RCC 7860 (cell line): ENCODE results near the gene CASP10.
"Not testable (repeated sequence)": the region's sequence is repeated elsewhere in the genome, so short reads cannot be mapped to it uniquely, and the experiment has no call there.

Experiments used
- DNase-seq: peaks from one replicate; pipeline ENCODE4 v3.0.0-alpha.2; 2015; ENCODE audit warnings: low spot score
- FAIRE-seq: peaks from 2 replicates; lab custom pipeline; 2012; peaks lifted over from hg19 to GRCh38; lab: Jason Lieb, UNC

Gene CASP10

DNA sequence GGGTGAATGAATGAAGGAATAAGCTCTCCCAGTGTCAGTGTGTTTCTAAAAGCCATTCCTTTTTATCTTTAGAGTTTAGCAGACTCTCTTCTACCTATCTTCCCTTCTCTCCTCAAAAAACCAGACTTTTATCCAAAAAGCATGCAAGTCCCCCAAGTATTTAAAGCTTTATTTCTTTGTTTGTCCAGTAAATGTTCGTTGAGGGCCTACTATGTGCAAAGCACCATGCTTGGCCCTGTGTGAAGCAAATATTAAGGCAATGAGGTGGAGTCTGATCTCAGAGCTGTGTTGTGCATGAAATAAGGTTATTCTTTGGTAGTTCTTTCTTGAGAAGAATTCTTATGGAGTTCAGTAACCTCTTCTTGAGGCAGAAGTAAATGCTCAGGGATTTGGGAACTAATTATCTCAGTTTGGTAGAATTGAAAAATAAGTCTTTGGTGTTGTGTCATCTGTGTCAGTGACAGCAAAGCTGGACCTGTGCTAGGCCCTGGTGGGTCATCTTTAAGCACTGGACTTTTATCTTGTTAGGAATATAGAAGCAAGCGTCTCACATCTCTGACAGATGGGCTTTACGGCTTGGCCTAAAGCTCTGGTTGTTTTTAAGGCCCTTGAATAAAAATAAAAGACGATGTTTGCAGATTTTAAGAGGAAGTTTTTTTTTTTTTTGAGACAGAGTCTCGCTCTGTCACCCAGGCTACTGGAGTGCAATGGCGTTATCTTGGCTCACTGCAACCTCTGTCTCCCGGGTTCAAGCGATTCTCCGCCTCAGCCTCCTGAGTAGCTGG is 28.1 kb upstream of the CASP10 start:
- FAIRE-seq = no peak
- DNase-seq = no peak

DNA sequence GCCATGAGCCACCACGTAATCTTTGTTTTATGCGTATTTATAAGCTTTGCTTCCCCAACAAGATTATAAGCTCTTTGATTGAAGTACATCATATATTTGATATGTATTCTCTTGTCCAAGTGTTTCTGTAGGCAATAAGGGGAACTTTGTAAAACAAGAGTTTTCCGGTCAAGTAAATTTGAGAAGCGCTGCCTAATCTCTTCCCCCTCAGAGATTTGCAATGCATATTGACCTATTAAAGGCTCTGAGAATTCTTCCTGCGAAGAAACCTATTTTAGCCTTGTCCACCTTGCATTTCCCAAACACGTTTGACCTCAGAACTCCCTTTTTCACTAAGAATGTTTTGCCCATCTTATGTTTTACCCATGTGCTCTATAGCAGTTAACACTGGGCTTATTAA is 26.9 kb upstream of the CASP10 start:
- DNase-seq (no peak), FAIRE-seq (no peak)

- FAIRE-seq = no peak
- no peak for DNase-seq
These were observed 26.3 kb upstream of the CASP10 start for GRCh38 chr2:201156640-201157039.

GRCh38 chr2:201157694-201158093 is 25.2 kb upstream of the CASP10 start:
- FAIRE-seq = no peak
- peak; percentile 44 for DNase-seq

GRCh38 chr2:201158111-201158929 is 24.6 kb upstream of the CASP10 start:
- FAIRE-seq = peak; percentile 55

GRCh38 chr2:201164166-201164565 is 18.8 kb upstream of the CASP10 start:
- DNase-seq (no peak), FAIRE-seq (no peak)

More at GRCh38 chr2:201158111-201158929, 24.6 kb upstream of the CASP10 start:
- DNase-seq = peak; percentile 72

GRCh38 chr2:201167546-201167945 is 15.4 kb upstream of the CASP10 start:
- DNase-seq (no peak), FAIRE-seq (no peak)

GRCh38 chr2:201168496-201168895 is 14.4 kb upstream of the CASP10 start:
- not testable (repeated sequence) for FAIRE-seq, DNase-seq

DNA sequence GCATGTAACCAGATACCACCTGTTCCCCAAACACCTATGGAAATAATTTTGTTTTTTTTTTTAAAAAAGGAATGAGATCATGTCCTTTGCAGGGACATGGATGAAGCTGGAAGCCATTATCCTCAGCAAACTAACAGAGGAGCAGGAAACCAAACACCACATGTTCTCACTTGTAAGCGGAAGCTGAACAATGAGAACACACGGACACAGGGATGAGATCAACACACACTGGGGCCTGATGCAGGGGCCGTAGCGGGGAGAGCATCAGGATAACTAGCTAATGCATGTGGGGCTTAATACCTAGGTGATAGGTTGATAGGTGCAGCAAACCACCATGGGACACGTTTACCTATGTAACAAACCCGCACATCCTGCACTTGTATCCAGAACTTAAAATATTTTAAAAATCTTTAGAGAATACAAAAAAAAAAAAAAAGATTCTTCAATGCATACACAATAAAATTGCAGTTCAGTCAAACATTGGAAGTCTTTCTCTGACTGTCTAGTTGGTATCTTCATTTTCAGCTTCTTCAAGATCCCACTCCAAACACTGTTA is 11.6 kb upstream of the CASP10 start:
- no peak for DNase-seq
- no peak for FAIRE-seq

DNA sequence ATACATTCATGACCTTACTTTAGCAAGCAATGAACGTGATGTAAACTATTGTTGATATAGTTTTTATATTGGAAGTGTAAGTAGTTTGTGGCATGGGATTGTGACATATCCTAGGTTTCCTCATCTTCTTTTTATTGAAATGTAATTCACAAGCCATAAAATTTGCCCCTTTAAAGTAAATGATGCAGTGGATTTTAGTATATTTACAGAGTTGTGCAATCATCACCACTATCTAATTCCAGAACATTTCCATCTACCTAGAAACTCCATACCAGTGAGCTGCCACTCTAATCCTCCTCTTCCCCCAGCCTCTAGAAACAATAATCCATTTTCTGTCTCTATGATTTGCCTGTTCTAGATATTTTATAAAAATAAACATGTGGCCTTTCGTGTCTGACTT is 10.7 kb upstream of the CASP10 start:
- no peak for FAIRE-seq
- DNase-seq = no peak

DNA sequence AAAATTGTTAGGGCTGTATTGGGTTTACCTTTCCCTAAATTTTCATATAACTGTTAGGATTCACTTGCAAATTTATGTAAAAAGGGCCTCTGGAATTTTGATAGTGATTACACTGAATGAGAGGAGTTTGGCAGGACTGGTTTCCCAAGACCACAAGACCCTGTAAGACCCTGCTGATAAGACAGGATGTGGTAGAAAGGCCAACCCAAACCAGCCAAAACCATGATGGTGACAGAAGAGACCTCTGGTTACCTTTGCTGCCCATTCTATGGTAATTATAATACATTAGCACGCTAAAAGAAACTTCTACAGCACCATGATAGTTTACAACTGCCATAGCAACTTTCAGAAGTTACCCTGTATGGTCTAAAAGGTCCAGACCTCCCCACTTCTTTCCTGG is 8.3 kb upstream of the CASP10 start:
- FAIRE-seq (no peak), DNase-seq (no peak)

GRCh38 chr2:201176081-201176481 is 6.9 kb upstream of the CASP10 start:
- DNase-seq (no peak), FAIRE-seq (no peak)

DNA sequence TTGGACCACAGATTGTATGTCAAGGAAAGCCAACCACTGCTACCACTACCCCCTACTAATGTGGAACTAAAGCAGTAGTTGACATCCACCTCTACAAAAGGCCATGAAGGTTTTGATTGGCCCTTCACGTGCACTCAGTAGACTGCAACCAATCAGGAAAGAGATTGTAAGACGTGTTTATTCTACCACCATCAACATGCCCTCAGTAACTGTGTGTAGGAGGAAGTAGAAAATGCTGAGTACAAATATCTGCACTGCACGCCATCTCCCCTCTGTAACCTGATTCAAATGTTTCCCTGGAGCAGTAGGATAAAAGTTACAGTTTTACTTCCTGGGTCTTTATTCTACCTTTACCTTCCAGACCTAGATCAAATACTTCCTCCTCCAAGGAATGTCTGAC is 2.9 kb upstream of the CASP10 start:
- no peak for FAIRE-seq
- DNase-seq = no peak

- no peak for FAIRE-seq
- DNase-seq = no peak
These were observed 405 bp downstream of the CASP10 start for GRCh38 chr2:201183365-201183727.

DNA sequence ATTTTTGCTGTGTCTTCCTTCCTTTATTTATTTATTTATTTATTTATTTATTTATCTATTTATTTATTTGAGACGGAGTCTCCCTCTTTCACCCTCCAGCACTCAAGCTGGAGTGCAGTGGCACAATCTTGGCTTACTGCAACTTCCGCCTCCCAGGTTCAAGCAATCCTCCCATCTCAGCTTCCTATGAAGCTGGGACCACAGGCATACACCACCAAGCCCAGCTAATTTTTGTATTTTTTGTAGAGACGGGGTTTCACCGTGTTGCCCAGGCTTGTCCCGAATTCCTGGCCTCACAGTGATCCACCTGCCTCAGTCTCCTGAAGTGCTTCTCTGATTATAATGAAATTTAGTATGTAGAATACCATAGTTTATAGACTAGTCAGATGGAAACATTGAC is 894 bp downstream of the CASP10 start:
- not testable (repeated sequence) for FAIRE-seq, DNase-seq

- not testable (repeated sequence) for DNase-seq, FAIRE-seq
These were observed 1.3 kb downstream of the CASP10 start for GRCh38 chr2:201184248-201184647.

DNA sequence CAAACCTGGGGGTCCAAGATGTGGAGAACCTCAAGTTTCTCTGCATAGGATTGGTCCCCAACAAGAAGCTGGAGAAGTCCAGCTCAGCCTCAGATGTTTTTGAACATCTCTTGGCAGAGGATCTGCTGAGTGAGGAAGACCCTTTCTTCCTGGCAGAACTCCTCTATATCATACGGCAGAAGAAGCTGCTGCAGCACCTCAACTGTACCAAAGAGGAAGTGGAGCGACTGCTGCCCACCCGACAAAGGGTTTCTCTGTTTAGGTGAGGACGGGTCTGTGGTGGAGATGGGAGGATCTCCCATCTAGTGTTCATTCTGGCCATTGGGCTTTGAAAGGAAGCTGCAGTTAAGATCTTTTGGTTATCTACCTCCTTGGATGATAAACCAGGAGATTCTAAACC is 2.9 kb downstream of the CASP10 start:
- no peak for FAIRE-seq
- no peak for DNase-seq

DNA sequence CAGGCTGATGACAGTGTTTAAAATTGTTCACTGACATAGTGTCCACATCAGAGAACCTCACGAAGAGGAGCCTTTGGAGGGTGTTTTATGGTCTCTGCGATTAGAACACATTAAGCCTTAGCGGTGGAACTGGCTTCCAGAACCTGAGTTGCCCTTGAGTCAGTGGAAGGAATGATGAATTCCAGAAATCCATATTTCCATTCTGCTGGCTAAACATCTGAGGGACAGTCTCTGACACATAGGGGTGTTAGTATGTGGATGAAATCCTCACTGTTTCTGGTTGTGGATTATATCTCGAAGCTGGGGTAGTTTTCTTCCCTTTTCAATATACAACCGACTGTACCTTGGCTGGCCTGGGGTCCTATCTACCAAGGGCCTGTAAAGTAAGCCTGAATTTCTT is 4.0 kb downstream of the CASP10 start:
- DNase-seq (no peak), FAIRE-seq (no peak)

- FAIRE-seq (no peak), DNase-seq (no peak)
These were observed 5.5 kb downstream of the CASP10 start for GRCh38 chr2:201188449-201188848.

DNA sequence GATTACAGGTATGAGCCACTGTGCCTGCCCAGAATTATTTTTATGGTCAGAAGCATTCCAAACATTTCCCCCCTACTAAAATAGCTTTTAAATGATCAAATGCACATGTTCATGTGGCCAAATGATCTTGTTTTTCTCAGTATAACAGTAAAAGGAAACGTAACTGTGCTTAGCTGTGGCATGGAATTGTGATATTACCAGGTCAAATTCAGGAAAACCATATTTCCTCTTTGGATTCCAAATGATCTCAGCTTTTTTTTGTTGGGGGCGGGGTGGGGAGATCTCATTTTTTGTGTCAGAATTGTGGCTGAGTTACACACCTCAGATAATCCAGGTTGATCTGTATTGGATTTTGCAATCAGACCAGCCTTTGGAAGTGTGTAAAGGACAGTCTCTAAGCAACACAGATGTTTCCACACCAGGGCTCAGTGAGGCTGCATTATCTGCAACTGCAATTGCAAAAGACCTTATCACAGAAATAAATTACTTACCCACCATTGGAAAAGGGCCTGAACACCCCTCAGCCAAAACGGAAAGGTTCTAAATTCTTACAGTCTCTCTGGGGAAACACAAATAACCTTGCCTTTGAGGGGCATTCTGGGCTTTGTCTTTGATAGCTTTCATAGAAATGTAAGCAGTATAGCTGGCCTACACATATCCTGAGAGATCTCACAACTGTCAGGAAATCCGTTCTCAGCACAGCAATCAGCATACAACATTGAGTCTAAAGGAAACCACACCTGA is 8.4 kb downstream of the CASP10 start:
- DNase-seq = no peak
- no peak for FAIRE-seq

DNA sequence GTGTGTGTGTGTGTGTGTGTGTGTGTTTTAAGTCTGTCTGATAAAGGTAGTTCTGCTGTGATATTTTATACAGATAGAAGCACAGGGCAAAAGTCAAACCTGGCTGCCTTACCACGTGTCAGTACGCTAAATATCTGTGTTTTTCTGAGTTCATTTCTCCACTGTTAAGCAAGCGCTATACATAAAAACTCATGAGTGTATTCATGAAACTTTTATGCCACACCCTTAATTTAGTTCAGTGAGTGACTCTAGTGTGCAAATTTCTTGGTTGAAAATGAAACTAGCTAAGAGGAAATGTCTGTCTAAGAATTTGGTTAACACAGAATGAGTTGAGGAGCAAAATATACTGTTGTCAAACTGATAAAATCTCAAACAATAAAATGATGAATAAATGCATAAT is 11.2 kb downstream of the CASP10 start:
- DNase-seq (no peak), FAIRE-seq (no peak)
